ENCODE results near the gene VAV1.

The VAV1 gene, protein sequence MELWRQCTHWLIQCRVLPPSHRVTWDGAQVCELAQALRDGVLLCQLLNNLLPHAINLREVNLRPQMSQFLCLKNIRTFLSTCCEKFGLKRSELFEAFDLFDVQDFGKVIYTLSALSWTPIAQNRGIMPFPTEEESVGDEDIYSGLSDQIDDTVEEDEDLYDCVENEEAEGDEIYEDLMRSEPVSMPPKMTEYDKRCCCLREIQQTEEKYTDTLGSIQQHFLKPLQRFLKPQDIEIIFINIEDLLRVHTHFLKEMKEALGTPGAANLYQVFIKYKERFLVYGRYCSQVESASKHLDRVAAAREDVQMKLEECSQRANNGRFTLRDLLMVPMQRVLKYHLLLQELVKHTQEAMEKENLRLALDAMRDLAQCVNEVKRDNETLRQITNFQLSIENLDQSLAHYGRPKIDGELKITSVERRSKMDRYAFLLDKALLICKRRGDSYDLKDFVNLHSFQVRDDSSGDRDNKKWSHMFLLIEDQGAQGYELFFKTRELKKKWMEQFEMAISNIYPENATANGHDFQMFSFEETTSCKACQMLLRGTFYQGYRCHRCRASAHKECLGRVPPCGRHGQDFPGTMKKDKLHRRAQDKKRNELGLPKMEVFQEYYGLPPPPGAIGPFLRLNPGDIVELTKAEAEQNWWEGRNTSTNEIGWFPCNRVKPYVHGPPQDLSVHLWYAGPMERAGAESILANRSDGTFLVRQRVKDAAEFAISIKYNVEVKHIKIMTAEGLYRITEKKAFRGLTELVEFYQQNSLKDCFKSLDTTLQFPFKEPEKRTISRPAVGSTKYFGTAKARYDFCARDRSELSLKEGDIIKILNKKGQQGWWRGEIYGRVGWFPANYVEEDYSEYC

DNA sequence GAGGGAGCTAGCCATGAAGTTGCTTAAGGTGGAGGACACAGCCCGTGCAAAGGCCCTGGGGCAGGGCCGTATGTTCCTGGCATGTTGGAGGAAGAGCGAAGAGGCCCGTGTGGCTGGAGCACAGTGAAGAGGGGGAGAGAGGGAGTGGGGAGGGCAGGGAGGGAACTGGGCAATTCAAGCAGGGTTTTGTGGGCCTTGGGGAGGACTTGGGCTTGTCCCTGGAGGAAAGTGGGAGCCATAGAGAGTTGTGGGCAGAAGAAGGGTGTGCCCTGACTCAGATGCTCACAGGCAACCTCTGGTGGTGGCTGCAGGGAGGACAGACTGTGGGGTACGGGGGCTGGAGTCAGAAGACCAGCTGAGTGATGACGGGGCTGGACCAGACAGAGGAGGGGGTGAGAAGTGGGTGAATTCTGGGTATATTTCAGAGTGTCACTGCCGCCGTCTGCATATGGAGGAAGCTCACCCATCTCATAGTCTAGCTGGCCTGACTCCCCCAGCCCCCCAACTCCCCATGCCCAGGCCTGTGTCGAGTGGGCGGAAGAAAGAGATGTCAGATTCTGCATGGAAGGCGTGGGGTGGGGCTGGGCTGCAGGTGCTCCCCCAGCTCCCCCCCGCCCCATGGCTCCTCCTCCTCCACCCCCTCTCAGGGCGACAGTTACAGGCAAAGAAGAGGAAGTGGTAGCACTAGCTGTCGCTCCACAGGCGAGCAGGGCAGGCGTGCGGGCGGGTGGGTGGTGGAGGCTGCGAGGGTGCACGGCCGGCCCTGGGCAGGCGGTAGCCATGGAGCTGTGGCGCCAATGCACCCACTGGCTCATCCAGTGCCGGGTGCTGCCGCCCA, at the start of gene VAV1:
Gene VAV1, plus strand, starts transcription at position 681 of the 838 bp plus-strand sequence. Its CDS starts 100 bp downstream, at position 781.
- no peak for DNase-seq

DNA sequence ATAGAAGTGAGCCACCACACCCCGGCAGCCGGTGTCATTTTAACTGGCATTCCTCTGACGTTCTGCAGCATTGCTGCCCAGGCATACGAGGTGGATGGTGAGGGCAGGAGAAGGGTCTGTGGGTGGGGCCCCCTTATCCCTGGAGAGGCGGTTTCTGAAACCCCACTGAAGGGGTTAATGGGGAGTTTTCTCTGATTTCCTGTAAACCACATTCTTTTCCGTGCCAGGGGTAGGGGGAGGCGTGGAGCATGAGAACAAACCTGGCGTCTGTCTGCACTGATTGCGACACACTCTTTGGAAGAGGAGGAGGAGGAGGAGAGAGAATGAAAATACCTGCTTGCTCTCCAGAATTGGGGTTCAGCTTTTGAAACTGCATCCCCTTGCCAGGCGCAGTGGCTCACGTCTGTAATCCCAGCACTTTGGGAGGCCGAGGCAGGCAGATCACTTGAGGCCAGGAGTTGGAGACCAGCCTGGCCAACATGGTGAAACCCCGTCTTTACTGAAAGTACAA, 49.3 kb upstream of the VAV1 start:
- no peak for DNase-seq

DNA sequence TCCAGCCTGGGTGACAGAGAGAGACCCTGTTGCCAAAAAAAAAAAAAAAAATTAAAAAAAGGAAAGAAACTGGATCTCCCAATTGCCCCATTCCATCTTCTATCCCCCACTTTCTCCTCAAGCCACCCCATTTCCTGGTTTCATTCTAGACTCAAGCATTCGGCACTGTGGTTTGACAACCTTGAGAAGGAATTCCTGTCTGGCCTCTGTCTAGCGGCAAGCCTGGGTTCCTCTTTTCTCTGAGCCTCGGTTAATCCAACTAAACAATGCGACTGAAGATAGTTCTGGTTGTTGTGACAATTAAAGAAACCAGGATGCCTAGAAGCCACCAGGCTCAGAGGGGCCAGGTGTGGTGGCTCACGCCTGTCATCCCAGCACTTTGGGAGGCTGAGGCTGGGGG, 48.8 kb upstream of the VAV1 start:
- no peak for DNase-seq

DNA sequence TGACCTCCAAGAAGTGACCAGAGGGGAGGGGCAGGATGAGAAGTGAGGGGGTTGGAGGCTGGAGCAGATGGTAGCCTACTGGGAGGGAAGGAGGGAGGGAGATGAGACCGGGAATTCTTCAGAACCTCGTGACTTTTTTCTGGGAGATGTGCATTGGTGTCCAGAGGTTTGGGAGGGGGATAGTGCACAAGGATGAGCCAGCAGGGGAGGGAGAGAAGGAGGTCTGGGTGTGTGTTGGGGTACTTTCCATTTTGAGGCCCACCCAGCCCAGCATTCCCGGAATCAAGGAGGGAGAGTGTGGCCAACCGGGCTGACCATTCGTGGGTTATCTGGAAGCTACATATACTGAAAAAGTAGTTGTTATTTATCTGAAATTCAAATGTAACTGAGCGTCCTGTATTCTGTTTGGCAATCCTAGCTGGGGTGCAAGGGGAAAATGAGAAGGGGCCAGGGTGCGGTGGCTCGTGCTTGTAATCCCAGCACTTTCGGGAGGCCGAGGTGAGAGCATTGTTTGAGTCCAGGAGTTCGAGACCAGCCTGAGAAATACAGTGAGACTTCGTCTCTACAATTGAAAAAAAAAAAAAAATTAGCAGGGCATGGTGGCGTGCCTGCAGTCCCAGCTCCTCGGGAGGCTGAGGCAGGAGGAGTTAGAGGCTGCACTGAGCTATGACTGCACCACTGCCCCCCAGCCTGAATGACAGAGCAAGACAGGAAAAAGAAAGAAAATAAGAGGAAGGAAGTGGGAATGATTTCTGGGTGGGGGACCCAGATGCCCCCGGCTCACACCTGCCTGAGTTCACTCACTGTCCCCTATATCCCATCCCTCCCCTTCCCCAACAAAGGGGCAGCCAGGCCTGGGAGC, 47.6 kb upstream of the VAV1 start:
- DNase-seq = no peak

DNA sequence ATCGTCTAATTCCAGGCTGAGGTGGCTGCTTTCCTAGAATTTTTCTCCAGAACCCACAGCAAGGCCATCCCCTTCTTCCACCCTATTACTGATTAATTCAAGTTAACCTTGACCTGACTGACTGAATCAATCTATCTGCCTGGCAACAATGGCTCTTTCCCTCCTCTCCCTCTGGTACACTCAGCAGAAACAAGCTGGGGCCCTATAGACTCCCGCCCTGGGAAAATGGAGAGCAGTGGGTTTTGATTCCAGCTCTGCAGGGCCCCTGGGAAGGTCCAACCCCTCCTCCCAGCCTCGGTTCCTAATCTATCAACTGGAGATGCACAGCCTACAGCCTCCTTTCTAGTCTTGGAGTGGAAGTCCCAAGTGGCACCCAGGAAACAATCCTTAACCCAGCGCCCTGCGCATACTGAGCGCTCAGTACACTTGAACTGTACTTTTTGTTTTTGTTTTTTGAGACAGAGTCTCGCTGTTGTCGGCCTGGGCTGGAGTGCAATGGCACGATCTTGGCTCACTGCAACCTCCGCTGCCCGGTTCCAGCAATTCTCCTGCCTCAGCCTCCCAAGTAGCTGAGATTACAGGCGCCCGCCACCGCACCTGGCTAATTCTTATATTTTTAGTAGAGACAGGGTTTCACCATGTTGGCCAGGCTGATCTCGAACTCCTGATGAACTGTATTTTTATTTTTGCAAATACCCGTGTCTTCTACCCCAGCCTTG, 46.8 kb upstream of the VAV1 start:
- DNase-seq = no peak

DNA sequence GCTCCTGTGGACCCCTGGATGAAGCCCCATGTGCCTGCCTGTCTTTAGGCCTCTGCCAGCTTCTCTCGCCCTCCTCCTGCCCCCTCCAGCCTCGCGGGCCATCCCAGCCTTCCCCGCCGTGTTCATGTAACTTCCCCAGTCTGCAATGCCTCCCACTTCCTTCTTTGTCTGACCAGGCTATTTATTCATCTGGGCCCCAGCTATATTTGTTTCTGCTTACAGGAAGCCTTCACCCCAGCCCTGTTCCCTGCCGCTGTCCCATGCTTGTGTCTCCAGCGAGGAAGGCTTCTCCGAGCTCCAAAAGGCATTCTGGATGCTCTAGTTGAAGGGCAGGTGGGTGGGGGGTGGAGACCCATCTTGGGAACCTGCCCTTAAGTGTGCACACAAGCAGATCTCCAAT, 44.2 kb upstream of the VAV1 start:
- no peak for DNase-seq

DNA sequence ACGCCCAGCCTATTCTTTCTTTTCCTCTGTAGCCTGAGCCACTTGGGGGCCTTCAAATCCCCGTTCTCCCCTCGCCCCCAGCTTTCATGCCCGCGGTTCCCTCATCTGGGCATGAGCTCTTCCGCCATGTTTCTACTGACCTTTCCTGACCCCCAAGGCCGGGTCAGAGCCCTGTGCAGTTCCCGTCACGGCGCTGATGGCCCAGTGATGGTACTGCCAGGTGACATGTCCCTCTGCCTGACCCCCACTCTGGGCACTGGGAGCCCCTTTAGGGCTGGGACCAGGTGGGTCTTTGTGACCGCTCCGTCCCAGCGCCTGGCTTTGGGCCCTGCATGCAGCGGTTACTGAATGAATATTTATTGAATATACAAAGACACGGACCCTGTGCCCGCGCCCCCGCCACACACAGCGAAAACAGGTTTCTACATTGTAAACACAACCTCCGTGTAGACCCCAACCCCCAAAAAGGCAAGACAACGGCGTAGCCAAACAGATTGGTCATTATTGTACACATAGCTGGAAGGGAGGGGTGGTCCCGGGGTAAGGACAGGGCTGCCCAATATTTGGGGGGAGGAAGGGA, 42.8 kb upstream of the VAV1 start:
- DNase-seq = no peak

DNA sequence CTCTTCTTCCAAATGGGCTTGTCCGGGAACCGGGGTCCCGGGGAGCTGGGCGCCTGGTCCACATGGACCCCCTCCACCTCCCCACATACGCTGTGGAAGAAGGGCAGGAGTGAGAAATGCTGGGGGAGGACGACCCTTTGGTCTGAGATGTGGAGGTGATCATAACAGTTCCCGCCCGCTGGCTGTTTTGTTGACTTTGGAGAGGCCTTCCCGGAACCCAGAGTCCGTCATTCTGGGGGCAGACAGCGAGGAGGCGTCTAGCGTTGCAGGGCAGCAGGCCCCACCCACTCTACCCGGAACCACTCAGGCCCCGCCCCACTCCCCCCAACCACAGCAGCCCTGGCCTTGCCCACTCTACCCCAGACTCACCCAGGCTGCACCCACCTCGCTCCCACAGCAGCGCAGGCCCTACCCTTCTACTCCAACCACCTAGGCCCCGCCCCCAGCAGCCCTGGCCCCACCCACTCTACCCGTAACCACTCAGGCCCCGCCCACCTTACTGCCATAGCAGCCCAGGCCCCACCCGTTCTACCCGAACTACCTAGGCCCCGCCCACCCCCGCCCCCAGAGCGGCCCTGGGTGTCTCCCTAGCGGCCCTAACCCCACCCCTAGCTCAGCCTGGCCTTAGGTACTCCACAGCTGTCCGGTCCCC, 42.2 kb upstream of the VAV1 start:
- no peak for DNase-seq

DNA sequence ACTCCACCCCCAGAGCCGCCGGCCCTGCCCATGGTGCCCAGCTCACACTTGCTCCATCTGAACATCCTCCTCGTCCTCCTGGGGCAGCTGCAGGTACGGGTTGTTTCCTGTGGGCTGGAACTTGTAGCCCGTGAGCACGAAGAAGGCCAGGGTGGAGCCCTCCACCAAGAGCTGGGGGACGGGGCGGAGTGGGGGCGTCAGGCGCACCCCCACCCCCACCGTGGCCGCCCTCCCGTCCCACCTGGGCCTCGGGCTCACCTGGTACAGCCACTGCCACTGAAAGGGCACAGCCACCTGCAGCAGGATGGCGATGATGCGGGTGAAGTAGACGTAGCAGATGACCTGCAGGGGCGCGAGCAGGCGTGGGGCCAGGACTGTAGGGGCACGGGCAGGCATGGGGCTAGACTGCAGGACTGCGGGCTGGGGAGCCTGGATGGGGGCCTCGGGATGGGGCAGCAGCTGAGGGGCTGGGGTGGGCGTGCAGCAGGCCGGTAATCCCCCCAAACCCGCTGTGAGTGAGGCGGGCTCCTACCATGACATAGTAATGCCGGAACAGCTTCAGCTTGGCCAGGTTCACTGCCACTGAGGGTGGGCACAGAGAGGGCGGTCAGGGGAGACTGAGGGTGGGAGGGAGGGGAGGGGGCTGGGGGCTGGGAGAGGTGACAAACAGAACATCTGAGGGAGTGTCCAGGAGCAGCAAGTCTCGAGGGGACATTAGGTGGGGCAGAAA, 41.4 kb upstream of the VAV1 start:
- no peak for DNase-seq

DNA sequence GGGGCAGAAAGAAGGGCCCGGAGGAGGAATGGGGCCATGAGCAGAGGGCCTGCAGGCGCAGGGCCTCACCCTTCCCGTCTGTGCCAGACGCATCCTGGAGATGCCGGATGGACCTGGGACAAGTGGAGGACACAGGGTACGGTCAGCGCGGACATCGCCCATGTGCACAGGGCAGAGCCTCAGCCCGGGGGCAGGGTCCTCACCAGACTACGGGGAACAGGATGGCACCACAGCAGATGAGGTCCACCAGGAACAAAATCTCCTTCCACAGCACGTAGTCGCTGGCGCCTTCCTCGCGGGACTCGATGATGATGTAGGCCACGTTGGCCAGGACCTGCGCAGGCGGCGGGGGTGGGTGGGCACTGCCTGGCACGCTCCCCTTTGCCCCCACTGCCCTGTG, 40.7 kb upstream of the VAV1 start:
- no peak for DNase-seq

DNA sequence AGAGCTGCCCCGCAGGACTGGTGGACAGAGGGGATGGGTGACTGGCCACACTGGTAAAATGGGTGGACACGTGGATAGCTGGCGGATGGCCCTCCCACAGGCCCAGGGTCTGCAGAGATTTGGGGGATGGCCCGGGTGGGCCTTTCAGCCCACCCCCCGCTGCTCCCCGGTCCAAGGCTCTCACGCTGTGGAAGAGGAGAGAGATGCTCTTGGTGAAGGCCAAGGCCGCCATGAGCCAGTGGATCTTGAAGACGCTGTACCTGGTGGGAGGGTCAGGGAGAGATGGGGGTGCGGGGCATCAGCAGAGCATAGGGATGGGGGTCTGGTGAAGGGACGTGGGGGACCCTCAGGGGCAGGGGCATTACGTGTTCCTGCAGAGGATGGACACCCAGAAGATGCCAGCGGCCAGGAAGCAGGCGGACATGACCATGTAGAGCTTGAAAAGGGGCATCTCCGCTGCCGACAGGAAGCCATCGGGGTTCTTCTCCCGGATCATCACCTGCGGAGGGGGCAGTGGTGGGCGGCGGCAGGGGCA, 39.6 kb upstream of the VAV1 start:
- DNase-seq = no peak

DNA sequence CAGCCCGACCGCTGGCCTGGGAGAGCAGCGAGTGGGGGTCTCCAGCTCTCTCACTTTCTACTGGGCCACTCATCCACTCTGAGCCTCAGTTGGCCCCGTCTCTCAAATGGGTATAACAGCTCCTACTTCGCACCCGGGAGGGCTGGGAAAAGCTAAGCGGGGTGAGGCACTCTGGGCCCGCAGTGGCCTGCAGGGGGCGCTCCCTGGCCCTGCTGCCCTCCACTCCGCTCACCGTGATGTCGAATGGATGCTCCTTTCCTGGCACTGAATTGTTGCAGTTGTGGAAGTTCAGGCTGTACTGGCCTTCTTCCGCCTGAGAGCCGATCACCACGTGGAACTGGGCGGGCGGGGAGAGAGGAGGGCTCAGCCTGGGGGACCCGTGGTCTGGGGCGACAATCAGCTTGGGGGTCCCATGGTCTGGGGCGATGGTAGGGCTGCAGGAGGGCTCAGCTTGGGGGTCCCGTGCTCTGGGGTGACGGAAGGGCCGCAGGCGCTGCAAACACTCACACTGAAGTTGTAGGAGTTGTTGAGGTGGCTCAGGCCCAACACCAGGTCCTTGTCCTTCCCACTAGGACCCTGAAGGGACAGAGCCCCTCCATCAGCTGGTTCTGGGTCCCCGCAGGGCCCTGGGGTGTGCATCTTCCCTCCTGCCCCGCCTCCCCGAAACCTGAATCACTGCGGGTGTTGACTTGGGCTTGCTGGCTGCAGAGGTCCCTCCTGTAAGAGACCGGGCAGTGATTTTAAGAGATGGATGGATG, 39.0 kb upstream of the VAV1 start:
- DNase-seq = no peak

DNA sequence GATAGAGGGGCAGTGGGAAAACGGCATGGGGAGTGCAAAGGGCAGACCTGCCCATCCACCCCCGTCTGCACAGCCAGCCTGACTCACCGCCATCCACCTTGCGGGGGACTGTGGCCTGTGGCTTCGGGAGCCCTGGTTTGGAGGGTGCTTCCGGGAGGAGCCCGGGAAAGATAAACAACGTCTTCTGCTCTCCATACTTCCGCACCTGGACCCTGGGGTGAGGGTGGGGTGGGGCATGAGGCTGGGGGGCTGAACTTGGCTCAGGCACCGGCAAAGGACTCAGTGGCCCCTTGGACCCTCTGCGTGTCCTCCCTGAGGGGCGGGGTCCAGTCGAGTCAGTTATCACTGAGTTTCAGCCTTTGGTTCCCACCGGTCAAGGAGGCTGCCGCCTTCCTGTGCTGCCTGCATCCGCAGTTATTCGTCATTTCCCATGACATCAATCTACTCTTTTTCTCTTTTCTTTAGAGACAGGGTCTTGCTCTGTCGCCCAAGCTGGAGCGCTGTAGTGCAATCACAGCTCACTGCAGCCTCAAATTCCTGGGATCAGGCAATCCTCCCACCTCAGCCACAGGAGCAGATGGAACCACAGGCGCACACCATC, 38.3 kb upstream of the VAV1 start:
- DNase-seq = no peak

DNA sequence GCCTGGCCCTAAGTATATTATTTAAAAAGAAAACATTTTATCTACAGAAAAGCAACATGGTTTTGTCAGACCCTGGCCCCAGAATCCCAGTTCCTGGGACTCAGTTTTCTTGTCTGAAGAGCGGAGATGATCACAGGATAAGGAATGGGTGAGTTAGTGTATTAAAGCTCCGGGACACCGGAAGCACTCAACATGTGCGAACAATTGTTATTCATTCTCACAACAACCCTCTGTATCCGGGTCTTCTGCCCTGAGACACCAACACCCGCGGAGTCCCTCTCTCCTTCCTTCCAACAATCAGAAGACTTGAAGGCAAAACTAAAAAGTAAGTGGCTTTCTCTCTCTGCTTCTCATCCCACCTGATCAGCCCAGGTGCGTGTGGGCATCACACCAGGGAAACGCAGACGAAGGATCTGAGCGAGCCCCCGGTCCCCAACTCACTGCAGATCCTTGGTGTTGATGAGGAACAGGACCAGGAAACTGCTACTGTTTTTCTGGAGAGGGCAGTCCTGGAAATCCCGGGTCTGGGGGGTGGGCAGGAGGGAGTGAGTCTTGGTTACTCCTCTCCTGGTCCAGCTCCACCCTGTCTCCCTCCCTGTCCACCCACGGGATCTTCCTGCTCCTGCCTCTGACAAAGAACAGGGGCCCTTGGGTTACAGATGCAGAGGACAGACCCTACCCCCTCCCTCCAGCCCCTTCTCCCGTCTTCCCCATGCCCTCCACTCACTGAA, 37.2 kb upstream of the VAV1 start:
- no peak for DNase-seq

DNA sequence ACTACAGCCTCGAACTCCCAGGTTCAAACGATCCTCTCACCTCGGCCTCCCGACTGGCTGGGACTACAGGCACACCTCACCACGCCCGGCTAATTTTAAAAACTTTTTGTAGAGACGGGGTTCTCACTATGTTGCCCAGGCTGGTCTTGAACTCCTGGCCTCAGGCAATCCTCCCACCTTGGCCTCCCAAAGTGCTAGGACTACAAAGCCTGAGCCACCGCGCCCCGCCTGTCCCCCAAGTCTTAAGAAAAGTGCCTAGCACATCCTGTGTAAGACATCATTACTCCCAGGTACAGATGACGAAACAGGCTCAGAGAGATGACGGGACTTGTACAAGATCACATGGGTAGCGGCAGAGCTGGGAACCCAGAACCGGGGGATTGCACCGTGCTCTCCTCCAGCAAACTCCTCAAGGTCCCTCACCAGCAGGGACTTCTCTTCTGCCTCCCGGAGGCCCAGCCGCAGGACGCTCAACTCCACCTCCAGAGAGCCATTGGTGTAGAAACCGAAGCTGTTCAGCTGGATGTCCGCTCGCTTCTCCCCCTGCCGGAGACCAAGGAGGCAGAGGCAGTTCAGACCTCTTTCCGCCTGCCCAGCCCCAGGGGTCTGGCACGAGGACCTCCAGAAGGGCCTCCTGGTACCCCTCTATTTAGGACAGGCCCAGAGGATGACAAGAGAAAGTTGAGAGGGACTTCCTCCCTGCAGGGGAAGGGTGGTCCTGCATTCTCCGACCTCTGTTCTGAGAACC, 36.2 kb upstream of the VAV1 start:
- peak; percentile 85 for DNase-seq

DNA sequence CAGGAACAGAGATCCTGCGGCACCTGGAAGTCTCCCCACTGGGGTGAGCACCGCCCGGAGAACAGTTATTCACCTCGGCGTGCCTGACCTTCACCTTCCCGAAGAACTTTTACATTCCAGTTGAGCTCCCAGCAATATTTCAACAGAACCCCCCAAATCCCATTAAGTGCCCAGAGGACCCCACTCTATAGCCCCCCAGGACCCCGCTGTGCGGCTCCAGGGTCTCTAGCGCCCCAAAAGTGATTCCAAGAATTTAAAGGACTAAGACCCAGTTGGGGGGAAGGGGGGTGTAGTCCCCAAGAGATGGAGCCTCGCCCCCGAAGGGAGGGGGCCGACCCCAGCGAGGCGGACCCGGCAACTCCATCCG, 35.6 kb upstream of the VAV1 start:
- no peak for DNase-seq

Data from right hindlimb (tissue), 1 donor.